Astrocyte of the spinal cord (primary cell): ENCODE data around the gene ALKBH6.

ENCODE experiments used
- DNase-seq: peaks from one replicate; pipeline ENCODE4 v3.0.0; 2011; ENCODE audit warnings: low read depth, low spot score
- H3K4me3 ChIP-seq: 2 replicates; pipeline ENCODE4 v1.5.1; 2011; ENCODE audit warnings: low read depth, mild to moderate bottlenecking, low read length, moderate library complexity
- in situ Hi-C: cut with HindIII; loops from 2 replicates; pipeline ENCODE4 v1.10.0; 2017; ENCODE audit warnings: low sequenced_read_pairs
- TF ChIP-seq, protein P1 (sequence below): IDR thresholded peaks from 2 replicates; pipeline ENCODE4 v1.5.1; 2012; ENCODE audit warnings: low read depth, mild to moderate bottlenecking, low read length, inconsistent platforms

The ALKBH6 gene

DNA sequence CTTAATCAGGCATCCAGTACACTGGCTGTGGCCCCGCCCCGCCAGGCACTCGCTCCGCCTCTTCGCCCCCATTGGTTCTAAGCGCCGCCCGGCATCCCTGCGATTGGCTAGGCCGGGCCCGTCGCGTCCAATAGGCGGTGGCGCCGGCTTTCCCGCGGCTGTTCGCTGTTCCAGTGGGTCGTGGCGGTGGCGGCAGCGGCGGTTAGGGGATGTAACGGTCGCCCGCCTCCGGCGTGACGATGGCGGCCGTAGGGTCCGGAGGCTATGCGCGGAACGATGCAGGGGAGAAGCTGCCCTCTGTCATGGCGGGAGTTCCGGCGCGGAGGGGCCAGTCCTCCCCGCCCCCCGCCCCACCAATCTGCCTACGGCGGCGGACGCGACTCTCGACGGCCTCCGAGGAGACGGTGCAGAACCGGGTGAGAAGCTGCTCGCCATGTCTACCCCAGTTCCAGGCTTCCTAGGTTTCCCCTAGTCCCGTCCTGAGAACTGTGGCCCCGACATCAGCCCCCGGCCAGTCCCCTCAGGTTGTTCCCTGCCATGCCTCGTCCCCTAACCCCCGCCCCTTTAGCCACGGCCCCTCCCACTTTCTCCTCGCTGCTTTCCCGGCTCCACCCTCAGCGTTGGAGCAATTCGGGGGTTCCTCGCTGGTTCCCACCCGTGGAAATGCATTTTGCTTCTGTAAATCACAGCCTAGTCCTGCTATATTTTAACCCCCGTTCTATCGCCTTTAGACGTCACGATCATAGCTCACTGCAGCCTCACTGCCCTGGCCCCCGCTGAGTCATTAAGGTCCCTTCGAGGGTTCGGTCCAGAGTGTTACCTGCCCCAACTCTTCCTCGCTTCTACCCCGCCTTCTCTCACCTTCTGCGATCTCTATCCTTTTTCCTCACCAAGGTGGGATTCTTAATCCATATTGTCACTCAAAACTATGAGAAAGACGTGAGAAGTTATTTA is 41.0 kb upstream of the ALKBH6 start, which contains the start of gene WDR62:
WDR62 (plus strand) TSS at position 165 of the 954 bp plus-strand sequence; CDS start at position 240, 75 bp downstream.
- peak; percentile 23 for DNase-seq
- TF ChIP-seq, protein P1, sequence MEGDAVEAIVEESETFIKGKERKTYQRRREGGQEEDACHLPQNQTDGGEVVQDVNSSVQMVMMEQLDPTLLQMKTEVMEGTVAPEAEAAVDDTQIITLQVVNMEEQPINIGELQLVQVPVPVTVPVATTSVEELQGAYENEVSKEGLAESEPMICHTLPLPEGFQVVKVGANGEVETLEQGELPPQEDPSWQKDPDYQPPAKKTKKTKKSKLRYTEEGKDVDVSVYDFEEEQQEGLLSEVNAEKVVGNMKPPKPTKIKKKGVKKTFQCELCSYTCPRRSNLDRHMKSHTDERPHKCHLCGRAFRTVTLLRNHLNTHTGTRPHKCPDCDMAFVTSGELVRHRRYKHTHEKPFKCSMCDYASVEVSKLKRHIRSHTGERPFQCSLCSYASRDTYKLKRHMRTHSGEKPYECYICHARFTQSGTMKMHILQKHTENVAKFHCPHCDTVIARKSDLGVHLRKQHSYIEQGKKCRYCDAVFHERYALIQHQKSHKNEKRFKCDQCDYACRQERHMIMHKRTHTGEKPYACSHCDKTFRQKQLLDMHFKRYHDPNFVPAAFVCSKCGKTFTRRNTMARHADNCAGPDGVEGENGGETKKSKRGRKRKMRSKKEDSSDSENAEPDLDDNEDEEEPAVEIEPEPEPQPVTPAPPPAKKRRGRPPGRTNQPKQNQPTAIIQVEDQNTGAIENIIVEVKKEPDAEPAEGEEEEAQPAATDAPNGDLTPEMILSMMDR: no peak
- H3K4me3 ChIP-seq: peak within 1 kb of the TSS; percentile 85
- in situ Hi-C loops: no loop called here

GRCh38 chr19:36054119-36054732 is 40.2 kb upstream of the ALKBH6 start, which contains the start of gene THAP8:
THAP8 (minus strand) TSS chr19:36054285; CDS start chr19:36054217, 68 bp downstream.
- peak; percentile 100 for DNase-seq
- peak within 1 kb of the TSS; percentile 85 for H3K4me3 ChIP-seq
- TF ChIP-seq, protein P1: peak; percentile 55
- in situ Hi-C loops: no loop called here

DNA sequence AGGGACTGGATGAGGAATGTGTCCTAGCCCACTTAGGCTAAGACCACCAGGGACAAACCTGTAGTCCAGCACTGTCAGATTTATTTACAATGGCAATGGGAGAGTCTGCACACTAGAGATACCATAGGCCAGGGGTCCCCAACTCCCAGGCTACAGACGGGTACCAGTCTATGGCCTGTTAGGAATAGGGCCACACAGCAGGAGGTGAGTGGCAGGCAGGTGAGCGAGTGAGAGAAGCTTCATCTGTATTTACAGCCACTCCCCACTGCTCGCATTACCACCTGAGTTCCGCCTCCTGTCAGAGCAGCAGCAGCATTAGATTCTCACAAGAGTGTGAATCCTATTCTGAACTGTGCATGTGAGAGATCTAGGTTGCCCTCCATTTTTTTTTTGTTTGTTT is 37.6 kb upstream of the ALKBH6 start:
- TF ChIP-seq, protein P1: no peak
- no peak for DNase-seq
- no peak overlapping the region for H3K4me3 ChIP-seq

GRCh38 chr19:36051236-36051635 is 37.2 kb upstream of the ALKBH6 start:
- TF ChIP-seq, protein P1: peak; percentile 27
- in situ Hi-C loops: no loop called here
- no peak for DNase-seq
- H3K4me3 ChIP-seq: no peak overlapping the region

More for the DNA sequence above, 37.6 kb upstream of the ALKBH6 start:
- in situ Hi-C loops: no loop called here

DNA sequence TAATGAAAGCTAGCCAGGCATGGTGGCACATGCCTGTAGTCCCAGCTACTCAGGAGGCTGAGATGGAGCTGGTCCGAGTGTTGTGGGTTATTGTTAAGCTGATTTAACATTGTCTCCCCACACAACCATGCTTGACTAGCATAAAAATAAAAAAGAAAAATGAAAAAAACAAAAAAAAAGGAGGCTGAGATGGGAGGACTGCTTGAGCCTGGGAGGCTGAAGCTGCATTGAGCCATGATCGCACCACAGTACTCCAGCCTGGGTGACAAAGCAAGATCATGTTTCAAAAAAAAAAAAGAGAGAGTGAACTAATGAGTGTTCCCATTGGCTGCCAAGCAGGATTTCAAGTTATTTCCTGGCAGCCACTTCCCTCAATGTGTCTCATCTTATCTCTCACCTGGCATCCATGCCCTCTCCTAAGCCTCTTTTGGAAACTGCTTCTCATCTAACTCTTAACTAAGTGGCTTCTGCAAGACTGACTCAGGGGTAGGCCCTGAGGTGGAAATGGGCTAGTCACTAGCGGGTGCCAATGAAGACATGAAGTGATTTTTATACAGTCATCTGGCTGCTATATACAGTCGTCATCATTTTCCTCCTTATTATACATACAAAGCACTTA is 35.2 kb upstream of the ALKBH6 start:
- DNase-seq: no peak
- in situ Hi-C loops: no loop called here

DNA sequence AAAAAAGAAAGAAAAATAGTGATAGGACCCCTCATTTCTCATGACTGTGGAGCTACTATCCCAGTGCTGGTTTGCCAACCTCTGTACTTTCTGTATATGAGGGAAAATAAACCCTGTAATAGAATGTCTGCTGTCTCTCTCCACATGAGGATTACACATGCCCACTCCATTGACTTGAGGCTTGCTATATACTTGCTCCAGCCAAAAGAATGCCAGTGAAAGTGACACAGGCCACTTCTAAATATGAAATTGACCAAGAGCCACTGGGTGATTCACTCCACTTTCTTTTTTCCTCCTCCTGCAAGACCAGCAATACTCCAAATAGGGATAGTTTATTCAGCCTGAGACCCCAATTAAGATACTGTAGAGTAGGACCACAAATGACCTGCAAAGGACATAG is 33.8 kb upstream of the ALKBH6 start:
- H3K4me3 ChIP-seq: no peak overlapping the region
- no peak for DNase-seq
- in situ Hi-C loops: no loop called here
- TF ChIP-seq, protein P1: no peak

More for the DNA sequence above, 35.2 kb upstream of the ALKBH6 start:
- TF ChIP-seq, protein P1: no peak
- H3K4me3 ChIP-seq: no peak overlapping the region
